ENCODE measurements around the gene PIGZ.
A peak's percentile ranks its signal among the peaks of the same experiment; 100 is the strongest.

PIGZ gene

DNA sequence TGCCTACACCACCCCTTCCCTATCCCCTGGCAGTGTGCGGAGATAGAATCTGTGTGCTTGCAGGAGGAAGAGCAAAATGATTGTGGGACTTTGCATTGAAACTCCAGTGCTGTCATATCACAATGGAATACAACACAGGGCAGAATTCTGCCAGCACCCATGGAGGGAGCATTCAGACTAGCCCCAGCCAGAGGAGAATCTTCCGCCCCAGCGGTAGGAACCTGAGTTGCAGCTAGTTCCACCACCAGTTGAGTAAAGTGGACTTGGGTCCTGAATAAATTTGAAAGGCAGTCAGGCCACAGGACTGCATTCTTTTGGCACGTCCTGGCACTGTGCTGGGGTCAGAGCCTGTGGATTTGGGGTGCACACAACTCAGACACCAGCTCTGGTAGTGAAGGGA lies 53.8 kb downstream of the PIGZ start:
- no peak for DNase-seq
- in situ Hi-C loops (cut with HindIII; ENCODE audit: low pct_ligation_motif_present, low sequenced_read_pairs), result no loop called here
- no peaks in the 10 kb centered on the region for H3K27me3 ChIP-seq (replicated peaks)
- no peak overlapping the region for H3K4me3 ChIP-seq (ENCODE audit: low read depth, low read length)
- H3K36me3 ChIP-seq (replicated peaks), result peaks cover 13% of the 10 kb centered on the region
- TF ChIP-seq, protein P1, sequence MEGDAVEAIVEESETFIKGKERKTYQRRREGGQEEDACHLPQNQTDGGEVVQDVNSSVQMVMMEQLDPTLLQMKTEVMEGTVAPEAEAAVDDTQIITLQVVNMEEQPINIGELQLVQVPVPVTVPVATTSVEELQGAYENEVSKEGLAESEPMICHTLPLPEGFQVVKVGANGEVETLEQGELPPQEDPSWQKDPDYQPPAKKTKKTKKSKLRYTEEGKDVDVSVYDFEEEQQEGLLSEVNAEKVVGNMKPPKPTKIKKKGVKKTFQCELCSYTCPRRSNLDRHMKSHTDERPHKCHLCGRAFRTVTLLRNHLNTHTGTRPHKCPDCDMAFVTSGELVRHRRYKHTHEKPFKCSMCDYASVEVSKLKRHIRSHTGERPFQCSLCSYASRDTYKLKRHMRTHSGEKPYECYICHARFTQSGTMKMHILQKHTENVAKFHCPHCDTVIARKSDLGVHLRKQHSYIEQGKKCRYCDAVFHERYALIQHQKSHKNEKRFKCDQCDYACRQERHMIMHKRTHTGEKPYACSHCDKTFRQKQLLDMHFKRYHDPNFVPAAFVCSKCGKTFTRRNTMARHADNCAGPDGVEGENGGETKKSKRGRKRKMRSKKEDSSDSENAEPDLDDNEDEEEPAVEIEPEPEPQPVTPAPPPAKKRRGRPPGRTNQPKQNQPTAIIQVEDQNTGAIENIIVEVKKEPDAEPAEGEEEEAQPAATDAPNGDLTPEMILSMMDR (IDR thresholded peaks at IDR 0.05; ENCODE audit: low read depth, low read length, missing control alignments), result peak; percentile 4
- H3K27ac ChIP-seq, result no peak overlapping the region

- Histone ChIP-seq H3K4me3 (ENCODE audit: low read depth, low read length) (no peak overlapping the region), H3K36me3 (replicated peaks) (peaks cover 44% of the 10 kb centered on the region), H3K27ac (no peak overlapping the region), H3K27me3 (replicated peaks) (no peaks in the 10 kb centered on the region)
- TF ChIP-seq, protein P1 (IDR thresholded peaks at IDR 0.05; ENCODE audit: low read depth, low read length, missing control alignments), result no peak
- in situ Hi-C loops (cut with HindIII; ENCODE audit: low pct_ligation_motif_present, low sequenced_read_pairs), result no loop called here
- DNase-seq, result no peak
These were observed 64.9 kb downstream of the PIGZ start for GRCh38 chr3:196903740-196904139.

DNA sequence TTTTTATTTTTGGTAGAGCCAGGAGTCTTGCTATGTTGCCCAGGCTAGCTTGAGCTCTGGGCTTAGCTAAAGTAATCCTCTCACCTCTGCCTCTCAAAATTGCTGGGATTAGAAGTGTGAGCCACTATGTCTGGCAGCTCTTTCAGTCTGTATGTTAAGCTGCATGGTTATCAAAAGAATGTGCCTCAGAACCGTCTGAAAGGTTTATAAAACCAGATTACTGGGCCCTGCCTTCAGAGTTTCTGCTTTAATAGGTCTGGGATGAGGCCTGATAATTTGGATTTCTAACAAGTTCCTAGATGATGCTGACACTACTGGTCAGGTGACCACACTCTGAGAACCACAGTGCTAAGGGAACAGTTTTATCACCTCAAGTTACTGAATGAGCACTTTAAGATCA lies 66.3 kb downstream of the PIGZ start:
- DNase-seq, result no peak
- Histone ChIP-seq H3K36me3 (replicated peaks) (peaks cover 44% of the 10 kb centered on the region), H3K27me3 (replicated peaks) (no peaks in the 10 kb centered on the region), H3K4me3 (ENCODE audit: low read depth, low read length) (no peak overlapping the region), H3K27ac (no peak overlapping the region)
- TF ChIP-seq, protein P1 (IDR thresholded peaks at IDR 0.05; ENCODE audit: low read depth, low read length, missing control alignments), result no peak
- in situ Hi-C loops (cut with HindIII; ENCODE audit: low pct_ligation_motif_present, low sequenced_read_pairs), result no loop called here

GRCh38 chr3:196901768-196902167 lies 66.9 kb downstream of the PIGZ start:
- in situ Hi-C loops (cut with HindIII; ENCODE audit: low pct_ligation_motif_present, low sequenced_read_pairs), result no loop called here
- peaks cover 42% of the 10 kb centered on the region for H3K36me3 ChIP-seq (replicated peaks)

More at GRCh38 chr3:196901768-196902167, 66.9 kb downstream of the PIGZ start:
- no peak for DNase-seq
- TF ChIP-seq, protein P1 (IDR thresholded peaks at IDR 0.05; ENCODE audit: low read depth, low read length, missing control alignments), result no peak
- Histone ChIP-seq H3K4me3 (ENCODE audit: low read depth, low read length) (no peak overlapping the region), H3K27me3 (replicated peaks) (no peaks in the 10 kb centered on the region), H3K27ac (no peak overlapping the region)
